HL-60/S4 (cell line): ENCODE results near the gene CRAMP1.
"Not testable (repeated sequence)": the region's sequence is repeated elsewhere in the genome, so short reads cannot be mapped to it uniquely, and the experiment has no call there.

Experiments
- in situ Hi-C: fragments of 300-500 bp; cut with MboI; formaldehyde crosslinking; loops from 2 replicates; pipeline ENCODE4 v1.14.3; 2022; ENCODE audit warnings: low sequenced_read_pairs

The CRAMP1 gene

DNA sequence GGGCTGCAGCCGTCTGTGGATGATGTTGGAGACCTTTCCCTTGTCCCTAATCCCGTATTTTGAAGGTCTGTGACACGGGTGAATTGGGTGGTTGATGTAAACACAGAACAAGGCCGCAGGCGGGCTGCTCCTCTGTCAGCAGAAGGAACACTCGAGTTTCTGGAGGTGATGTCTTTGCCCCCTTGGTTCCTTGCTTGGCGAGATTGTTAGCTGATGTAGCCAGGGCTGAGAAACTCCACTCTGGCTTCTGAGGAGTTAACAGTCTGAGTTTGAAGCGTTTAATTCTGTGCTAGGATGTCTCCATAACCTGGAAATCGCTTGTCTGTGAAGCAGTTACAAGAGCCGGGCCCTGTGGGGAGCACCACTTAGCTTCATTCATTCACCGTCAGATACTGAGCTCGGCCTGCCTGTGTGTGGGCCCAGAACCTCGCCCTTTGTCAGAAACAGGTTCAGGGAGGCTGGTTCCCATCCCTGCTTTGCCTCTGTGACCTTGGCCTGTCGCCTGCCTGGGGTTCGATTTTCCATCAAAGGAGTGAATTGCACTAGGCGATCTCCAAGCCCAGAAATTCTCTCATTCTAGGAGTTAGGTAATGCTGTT is 95.1 kb downstream of the CRAMP1 start:
- in situ Hi-C loops, result no loop called here

DNA sequence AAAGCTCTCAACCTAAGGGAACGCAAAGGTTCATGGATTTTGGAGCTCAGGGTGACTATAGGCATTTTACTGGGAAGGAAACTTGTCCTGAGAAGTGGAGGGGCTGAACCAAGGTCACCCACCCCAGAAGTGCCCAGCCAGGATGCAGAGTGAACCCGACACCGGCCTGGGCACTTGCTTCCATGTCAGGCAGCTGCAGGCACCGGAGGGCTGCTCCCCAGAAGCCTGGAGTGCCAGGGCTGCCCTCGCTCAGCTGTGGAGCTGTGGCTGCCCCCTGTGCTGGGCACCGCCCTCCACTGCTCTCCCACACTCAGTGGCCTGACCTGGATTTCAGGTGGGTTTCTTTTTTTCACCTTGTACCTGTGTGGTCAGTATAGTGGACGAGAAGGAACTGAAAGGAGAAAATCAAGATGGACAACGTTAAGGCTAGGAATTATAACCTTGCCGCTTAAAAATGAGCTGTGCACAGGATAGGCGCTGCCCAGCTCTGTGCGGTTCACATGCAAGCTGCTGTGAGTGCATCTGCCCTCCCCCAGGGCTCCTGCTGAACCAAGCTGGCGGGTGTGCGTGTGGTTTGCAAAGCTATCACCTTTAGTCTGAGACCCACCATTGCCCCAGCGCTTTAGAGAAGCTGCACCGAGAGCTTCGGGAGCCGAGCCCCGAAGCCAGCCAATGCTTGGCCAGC is 96.1 kb downstream of the CRAMP1 start:
- in situ Hi-C loops, result no loop called here

GRCh38 chr16:1708768-1709180 is 96.6 kb downstream of the CRAMP1 start:
- in situ Hi-C loops, result no loop called here

DNA sequence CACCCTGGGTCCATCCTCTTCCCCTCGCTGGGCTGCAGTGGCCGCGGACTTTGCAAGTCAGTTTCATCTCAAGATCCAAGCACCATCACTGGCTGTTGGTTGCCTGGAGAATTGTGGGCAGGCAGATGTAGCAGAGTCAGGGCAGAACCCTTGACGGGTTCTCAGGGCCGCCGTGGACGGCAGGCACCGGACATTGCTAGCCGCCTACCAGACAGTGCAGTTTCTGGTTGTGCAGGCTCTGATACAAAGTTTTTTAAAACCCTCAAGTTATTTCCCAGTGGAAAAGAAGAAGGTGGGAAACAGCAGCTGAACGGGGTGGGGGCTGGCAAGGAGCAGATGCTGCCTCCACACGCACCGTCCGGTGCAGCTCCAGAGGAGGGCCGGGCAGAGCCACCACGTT is 97.2 kb downstream of the CRAMP1 start:
- in situ Hi-C loops, result no loop called here

DNA sequence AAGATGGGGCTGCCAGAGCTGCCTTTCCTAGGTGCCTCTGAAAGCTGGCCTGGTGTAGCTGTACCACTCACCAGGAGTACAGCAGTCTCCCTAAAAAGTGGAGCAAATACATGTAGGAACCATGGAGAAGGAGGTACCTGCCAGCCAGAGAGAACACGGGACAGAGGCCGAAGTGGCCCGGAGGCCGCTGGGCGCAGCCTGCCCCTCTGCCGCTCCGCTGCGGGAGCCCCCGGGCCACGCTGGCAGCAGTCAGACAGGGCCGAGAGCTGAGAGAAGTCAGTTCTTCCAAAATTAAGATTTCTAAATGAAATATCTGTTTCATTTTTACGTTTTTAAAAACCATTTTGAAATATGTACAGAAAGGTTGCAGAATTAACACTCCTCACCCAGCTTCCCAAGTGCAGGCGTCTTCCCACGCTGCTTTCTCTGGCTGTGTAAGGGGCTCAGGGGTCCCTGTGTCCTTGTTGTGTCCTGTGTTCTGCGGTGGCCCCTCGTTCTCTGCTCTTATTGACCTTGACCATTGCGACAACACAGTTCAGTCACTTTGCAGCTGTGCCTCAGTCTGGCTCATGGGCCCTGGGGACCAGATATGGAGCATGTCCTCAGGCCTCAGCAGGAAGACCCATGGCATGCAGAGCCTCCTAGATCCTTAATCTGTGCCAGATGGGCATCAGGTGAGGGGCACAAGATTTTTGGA is 98.8 kb downstream of the CRAMP1 start:
- in situ Hi-C loops, result no loop called here

GRCh38 chr16:1712791-1713261 is 100.7 kb downstream of the CRAMP1 start:
- in situ Hi-C loops, result no loop called here

GRCh38 chr16:1713331-1713730 is 101.2 kb downstream of the CRAMP1 start:
- in situ Hi-C loops, result no loop called here

DNA sequence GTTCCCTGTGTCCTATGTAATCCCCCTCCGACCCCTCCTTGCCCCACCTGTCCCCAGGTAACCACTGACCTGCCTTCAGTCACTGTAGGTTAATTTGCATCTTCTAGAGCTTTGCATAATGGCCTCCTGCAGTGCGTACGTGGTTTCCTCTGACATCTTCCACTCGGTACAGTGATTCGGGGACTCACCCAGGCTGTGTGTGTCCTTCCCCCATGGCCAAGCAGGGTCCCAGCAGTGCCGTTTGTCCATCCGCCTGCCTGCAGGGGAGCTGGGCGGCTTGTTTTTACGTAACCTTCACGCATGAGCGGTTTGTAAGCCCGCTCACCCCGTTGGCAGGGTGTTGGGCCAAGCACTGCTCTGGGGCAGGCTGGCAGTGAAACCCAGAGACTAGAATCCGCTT is 101.8 kb downstream of the CRAMP1 start:
- in situ Hi-C loops, result no loop called here

- in situ Hi-C loops, result no loop called here
Measured at GRCh38 chr16:1715220-1715619, 103.1 kb downstream of the CRAMP1 start.

- in situ Hi-C loops, result not testable (repeated sequence)
Measured at GRCh38 chr16:1718236-1718635, 106.1 kb downstream of the CRAMP1 start.

GRCh38 chr16:1719559-1720229 is 107.5 kb downstream of the CRAMP1 start:
- in situ Hi-C loops, result not testable (repeated sequence)

DNA sequence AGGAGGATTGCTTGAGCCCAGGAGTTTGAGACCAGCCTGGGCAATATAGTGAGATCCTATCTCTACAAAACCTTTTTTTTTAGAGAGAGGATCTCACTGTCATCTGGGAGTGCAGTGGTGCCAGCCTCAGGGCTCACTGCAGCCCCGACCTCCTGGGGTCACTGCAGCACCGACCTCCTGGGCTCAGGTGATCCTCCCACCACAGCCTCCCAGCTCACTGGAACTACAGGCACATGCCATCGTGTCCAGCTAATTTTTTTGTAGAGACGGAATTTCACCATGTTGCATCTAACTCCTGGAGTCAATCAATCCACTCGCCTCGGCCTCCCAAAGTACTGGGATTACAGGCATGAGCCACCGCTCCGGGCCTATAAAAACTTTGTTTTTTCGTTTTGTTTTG is 109.2 kb downstream of the CRAMP1 start:
- in situ Hi-C loops, result no loop called here

GRCh38 chr16:1723450-1724147 is 111.4 kb downstream of the CRAMP1 start:
- in situ Hi-C loops, result no loop called here

DNA sequence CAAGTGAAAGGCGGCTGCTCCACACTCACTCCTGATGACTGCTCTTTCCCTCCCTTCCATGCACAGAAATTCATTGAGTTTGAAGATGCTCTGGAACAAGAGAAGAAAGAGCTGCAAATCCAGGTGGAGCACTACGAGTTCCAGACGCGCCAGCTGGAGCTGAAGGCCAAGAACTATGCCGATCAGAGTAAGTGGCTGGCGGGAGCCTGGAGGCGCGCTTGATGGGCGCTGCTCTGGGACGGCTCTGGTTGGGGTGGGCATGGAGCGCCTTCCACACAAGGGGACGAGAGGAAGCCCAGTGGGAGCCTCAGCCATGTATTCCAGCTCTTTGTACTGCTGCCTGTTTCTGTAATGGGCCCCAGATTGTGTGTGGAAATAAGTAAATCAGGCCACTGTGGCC is 112.3 kb downstream of the CRAMP1 start:
- in situ Hi-C loops, result no loop called here

DNA sequence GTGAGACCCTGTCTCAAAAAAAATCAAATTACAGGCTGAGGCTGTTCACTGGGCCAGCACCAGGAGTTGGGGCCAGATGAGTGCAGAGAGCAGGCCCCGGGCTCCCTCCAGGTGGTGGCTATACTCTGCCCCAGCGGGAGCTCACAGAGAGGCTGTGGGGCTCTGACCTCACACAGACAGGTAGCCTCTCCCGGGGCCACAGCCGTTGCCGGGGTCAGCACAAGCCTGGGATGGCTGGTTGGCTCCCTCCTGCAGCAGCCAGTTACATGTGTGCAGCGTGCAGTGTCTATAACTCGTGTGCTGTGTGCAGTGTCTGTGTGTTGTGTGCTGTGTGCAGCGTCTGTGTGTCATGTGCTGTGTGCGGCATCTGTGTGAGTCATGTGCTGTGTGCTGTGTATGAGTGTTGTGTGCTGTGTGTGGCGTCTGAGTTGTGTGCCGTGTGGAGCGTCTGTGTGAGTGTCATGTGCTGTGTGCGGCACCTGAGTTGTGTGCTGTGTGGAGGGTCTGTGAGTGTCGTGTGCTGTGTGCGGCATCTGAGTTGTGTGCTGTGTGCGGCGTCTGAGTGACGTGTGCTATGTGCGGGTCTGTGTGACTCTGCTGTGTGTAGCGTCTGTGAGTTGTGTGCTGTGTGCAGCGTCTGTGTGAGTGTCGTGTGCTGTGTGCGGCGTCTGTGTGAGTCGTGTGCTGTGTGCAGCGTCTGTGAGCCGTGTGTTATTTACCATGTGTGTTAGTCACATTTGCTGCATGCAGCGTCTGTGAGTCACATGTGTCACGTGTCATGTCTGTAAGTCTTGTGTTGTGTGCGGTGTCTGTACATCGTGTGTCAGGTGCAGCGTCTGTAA is 114.7 kb downstream of the CRAMP1 start:
- in situ Hi-C loops, result no loop called here
